Measurements from ENCODE around the gene SOS2.

The SOS2 gene

DNA sequence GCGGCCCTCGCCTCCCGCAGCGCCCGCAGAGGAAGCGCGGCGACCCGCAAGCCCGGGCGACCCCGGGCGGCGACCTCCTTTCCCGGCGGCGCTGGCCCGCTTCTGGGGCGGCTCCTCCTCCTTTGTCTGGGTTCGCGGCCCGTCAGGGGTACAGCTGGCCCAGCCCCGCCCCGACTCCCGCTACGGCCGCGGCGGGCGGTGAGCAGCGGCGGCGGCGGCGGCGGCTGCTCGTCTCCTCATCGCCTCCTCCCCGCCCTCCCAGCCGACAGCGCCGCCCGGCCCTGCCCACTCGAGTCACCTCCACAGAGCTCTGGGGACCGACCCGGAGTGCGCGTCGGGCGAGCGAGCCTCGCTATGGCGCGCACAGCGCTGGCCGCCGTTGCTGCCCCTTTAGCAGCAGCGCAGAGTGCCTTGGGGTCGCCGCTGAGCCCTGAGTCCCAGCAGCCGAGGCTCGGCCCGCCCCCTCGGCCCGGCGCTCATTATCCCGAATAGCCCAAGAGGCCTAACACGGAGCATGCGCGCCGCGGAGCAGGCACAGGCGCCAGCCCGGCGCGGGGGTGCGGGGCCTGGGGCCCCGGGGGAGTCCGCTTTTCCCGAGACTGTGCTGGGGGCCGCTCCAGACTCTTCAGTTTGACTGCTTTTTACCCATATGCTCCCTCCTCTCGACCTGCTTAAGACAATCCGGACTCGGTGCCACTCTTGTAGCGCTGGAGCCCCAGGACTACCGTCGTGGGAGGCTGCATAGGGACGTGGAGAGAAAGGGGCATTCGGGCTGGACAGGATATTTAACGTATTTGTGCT, at the start of gene SOS2:
SOS2 (minus strand) TSS at position 104 of the 801 bp plus-strand sequence. CDS start 295 bp downstream, outside the sequence.
- peak; percentile 88 for DNase-seq

DNA sequence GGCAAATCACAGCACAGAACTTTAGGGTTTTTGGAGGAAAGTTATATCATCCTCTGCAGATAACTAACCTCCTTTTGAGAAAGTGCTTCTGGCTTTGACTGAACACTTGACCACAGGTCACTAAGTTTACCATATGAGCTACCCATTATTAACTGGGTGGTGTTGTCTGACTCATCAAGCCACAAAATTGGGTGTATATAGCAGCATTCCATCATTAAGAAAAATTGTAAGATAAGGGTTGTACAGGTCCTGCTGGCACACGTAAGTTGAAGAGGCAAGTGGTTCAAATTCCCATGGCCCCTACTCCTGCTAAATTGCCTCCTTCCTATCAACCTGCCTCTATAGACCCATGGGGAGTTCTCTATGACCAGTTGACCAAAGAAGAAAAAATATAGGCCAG, 41.1 kb upstream of the SOS2 start:
- no peak for DNase-seq

DNA sequence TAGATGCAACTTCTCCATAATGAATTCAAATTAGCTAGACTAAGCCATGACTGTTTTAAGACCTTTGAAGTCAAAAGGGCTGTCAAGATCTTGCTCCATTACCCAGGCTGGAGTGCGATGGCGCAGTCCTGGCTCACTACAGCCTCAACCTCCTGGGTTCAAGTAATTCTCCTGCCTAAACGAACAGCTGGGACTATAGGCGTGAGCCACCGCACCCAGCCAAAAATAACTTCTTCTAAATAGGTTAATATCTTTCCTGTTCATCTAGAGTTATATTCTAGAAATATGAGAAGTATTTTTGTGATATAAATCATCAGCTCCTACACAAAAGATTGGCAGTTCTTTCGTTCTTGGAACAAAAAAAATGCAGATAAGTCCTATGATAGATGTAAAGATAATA, 39.6 kb upstream of the SOS2 start:
- DNase-seq, result no peak

DNA sequence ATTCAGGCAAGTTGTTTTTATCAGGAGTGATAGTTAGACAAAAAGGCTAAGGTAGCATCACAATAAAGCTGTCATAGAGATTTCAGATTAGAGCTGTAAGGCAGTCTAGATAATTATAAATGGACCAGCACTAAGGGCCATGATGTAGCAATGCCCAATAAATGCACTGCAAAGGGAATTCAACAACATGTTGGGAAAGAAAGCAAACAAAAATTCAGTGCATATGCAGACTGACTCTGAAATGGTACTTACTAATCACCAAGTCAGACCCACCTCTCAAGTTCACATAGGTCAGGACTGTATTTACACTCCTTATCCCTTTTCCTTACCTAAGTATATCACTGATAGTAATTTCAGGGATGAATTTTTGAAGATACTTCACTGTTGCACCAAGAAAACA, 33.7 kb upstream of the SOS2 start:
- no peak for DNase-seq

DNA sequence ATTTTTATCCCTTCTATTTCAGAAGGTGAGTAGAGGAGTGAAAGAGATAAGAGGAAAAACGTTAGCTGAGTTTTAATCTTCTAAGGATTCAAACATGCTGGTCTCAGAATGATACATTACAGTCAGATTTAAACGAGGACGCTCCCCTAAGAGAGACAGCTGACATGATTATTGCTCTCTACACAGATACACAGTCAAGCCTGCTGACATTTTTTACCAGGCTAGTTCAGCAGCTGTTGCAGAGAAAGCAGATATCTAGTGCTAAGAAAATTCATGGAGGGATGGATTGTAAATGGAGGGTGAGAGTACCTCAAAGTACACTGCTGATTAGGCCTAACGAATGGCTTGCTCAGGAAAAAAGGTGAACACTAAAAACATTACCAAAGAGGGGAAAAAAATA, 31.9 kb upstream of the SOS2 start:
- DNase-seq, result no peak

DNA sequence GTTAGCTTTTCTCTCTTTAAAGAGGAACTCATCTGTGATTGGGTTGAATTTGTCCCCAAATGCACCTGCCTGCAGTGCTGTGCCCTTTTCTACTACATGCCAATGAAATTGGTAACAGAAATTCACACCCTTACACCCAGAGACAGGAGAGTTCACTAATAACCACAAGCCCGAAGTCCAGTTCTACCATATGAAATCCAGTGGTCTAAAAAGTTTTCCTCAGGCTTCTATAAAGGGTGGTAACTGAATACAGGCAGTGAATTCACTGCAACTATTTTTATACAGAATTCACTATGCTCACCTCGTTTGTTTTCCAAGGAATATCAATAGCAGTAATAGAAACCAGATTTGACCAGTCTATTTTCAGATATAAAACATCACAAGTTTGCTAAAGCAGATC, 31.5 kb upstream of the SOS2 start:
- no peak for DNase-seq

DNA sequence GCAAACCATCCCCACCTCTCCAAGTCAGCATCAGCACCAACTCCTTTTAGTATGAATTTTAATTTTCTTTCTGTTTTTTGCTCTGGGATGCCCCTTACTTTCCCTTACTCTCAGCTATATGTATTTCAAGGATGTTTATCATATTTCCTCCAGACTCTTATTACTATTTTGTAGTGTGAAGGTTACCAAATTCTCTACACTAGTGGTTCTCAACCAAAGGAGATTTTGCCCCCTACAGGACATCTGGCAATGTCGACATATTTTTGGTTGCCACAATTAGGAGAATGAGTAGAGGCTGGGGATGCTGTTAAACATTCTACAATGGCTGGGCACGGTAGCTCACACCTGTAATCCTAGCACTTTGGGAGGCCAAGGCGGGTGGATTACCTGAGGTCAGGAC, 29.1 kb upstream of the SOS2 start:
- DNase-seq, result peak; percentile 45

DNA sequence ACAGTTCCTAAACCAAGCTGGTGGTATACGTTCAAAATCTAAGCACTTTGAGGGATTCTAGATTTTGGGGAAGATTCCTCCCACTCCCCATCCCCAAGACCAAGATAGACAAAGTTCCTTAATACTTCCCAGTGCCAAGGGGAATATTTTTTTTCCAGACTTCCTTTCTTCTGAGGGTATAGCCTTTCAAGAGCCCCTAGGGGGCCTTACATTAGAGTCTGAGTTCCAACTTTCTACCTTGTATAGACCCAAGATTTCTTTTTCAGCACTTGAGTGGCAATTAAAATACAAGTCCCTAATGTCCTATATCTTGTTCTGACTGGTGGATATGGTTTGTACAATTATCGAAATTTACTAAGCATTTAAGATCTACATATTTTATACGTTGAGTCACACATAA, 28.7 kb upstream of the SOS2 start:
- DNase-seq, result no peak

DNA sequence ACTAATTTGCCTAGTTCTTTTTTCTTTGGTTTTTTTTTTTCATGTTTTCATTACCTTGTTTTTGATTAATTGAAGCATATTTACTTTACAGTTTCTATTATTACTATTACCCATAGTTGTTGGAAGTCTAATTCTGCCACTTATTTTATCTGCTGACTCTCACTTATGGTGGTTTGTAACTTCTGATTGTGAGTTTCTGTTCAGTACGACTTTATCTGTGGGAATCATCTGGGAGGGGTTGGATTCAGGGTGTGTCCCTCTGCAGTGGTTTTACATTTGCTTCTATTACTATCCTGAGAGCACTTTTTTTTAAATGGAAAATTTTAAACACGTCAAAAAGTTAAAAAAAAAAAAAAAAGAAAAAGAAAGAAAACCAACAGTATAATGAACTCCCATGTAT, 26.4 kb upstream of the SOS2 start:
- DNase-seq, result no peak

DNA sequence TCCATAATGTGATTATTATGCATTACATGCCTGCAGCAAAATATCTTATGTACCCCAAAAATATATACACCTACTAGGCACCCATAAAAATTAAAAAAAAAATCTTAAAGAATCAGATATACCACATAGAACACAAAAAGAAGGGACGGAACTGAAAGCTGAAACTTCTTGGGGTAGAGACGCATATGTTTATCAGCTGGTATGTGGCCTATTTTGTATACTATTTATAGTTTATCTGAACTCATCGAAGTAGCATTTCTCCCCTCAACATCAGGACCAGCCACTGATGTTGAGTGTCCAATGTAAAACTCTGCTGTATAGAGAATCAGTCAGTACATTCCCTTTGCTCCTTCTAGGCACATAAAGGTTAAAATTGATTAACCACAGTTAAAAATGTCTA, 22.9 kb upstream of the SOS2 start:
- no peak for DNase-seq

DNA sequence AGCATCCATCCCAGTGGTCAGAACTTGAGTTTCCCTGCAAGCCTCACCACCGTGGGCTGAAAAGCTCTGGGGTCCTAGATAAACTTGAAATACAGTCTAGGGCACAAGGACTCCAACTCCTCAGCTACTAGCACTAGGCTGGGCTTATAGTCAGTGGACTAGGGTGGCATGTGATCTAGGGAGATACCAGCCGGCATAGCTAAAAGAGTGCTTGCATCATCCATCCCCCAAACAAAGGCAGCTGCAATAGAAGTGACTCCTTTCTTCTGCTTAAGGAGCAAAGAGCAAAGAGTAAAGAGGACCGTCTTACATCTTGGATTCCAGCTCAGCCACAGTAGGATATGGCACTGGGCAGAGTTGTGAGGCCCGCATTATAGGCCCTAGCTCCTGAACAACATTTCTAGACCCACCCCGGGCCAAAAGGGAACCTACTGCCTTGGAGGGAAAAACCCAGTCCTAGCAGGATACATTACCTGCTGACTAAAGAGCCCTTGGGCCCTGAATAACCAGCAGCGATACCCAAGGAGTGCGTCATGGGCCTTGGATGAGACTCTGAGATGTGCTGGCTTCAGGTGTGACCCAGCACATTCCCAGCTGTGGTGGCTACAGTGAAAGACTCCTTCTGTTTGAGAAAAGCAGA, 17.9 kb upstream of the SOS2 start:
- no peak for DNase-seq

DNA sequence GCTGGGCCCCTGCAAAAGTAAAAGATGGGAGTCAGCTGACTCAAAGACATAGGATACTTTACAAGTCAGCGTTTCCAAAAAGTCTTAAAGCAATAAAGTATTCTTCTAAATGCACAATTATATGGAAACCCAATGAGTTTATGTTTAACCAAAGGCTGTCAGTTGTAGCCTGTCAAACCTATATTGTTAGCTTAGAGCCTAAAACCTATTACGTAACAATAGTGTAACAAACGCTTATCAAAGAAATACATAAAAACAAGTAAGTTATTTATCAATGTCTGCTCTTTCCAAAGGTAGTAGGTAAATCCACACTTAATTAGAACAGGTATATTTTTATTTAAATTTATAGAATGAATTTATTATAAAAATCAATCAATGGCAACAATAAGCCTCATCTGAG, 15.9 kb upstream of the SOS2 start:
- no peak for DNase-seq

DNA sequence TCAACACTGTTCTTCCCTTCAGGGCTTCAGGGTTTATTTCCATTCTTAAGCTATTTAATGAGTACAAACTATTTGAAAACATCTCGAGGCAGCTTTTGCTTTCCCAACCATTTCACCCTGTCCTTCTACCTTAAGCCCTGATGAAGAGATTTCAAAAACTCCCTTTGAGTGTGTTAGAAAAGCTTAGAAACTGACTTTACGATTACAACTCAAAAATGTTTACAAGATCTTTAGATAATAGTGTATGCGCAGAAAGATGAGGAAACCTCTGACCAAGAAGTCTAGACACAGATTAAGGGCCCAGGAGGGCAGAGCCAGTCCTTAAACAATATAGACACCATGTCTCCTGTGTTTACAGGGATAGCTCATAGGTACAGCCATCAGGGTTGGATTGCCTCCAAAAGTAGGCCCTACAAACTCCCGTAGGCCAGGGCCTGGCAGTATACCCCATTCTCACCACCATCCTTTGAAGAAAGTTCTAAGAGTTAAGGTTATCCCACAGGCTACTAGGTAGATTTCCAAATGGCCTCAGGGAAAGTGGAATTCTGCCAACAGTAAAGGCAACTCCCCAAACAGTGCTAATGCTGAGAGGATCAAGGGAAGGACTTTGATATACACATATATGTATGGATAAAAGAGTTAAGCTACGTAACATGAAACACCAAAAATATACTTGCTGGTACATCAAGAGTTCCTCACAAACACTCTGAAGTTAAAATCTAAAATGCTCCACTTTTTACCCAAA, 11.4 kb upstream of the SOS2 start:
- no peak for DNase-seq

DNA sequence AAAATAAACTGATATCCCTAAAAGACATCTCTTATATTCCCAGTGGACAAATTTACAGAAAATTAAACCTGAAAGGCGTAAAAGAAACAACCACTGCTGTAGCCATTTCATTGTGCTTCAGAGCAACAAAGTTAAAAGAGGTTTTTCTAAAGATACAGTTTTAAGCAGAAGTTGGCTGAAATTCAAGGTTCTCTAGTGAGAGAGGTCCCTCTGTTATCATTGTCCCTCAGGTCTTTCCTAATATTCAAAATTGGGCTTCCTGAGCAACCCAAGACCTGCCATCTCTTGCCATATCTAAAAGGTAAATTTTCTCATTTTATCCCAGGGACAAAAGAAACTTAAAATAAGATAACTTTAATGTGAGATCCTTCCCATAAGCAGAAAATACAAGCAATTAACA, 10.7 kb upstream of the SOS2 start:
- DNase-seq, result no peak

DNA sequence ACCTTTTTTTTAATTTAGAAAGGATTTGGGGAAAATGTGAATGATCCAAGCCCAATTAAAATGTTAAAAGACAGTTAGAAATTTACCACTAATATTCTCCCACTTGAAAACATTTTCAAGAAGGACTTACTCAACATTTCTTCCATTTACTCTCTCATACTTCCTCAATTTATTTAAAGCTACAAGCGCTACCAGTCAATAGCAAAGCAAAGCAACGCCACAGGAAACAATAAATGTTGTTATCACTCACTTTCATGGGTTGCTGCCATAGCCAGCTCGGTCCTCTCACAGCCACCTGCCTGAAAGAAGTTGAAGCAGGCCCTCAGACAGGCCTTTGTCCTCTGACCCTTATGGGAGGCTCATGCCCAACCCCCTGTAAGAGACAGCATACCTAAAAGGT, 6.0 kb upstream of the SOS2 start:
- no peak for DNase-seq

DNA sequence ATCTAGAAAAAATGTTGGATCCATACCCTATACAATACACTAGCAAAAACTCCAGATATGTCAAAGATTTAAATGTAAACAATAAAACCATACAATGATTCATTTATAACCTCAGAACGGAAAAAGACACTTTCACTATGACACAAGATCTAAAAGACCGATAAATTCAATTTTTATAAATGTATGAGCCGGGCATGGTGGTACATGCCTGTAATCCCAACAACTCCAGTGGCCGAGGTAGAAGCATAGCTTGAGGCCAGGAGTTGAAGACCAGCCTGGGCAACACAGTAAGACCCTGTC, 2.5 kb upstream of the SOS2 start:
- DNase-seq, result no peak

DNA sequence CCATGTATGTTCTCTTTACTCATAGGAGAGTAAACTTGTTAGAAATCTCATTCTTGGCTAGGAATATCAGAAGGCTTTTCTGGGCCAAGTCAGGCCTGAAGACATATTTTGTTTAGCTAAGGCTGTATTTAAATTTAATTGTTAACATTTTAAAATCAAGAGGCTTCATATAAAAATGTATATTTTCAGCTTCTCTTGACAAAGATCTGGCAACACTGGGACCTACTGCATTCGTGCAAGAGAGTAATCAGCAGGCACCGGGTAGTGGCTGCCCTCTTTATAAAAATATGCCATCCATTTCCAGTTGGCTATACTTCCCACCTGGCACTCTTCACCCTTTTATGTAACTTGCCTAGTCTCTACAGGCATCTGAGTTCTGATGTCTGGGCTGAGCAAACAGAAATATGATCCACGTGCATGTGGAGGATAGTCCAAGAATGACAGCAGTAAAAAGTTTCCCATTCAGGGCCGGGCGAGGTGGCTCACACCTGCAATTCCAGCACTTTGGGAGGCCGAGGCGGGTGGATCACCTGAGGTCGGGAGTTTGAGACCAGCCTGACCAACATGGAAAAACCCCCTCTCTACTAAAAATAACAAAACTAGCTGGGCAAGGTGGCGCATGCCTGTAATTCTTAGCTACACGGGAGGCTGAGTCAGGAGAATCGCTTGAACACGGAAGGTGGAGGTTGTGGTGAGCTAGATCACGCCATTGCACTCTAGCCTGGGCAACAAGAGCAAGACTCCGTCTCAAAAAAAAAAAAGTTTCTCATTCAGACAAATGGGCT, 2.0 kb upstream of the SOS2 start:
- DNase-seq, result peak; percentile 51

DNA sequence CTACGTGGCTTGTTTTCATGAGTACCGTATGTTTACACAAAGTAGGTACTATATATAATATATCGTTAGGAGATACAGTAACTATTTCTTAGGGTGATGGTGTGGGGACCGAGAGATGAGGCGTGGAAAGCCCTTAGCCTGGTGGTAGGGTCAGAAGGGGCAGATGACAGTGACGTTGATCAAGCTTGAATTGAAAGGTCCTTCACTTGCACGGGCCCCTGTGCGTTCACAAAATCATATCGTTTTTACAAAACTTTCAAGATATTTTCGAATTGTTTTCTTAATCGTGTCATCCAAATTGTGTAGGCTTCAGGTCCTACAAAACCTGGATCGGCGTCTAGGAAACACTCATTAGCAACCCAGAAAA, 881 bp upstream of the SOS2 start:
- DNase-seq, result no peak

DNA sequence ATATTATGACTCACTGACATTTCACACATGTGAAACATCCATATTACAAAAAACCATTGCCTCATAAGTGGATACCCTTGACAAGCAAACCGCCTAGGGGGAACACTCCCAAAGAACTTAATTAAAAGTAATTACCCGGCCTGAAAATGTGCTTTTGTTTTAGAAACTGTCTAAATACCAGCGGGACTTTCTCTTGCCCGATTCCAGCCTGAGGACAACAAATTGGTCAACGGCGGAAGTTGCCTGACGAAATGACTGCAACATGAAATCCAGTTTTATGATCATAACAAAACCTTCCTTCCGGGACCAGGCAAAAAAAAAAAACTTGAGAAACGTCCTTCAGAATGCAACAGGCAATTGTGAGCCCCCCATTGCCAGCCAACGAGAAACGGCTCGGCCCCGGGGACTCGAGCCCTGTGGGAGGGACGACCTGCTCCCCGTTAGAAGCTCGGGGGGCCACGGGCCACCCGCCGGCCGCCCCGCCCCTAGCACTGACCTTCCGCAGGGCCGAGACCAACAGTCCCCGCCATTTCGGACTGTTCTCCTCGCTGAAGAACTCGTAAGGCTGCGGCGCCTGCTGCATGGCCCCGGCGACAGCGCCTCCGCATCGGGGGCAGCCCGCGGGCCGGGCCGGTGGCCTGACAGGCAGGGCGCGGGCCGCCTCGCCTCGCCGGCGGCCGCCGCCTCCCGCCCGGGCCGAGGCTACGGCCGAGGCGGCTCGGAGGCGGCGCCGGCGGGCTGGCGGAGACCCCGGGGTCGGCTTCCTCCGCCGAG, 490 bp downstream of the SOS2 start:
- peak; percentile 50 for DNase-seq

DNA sequence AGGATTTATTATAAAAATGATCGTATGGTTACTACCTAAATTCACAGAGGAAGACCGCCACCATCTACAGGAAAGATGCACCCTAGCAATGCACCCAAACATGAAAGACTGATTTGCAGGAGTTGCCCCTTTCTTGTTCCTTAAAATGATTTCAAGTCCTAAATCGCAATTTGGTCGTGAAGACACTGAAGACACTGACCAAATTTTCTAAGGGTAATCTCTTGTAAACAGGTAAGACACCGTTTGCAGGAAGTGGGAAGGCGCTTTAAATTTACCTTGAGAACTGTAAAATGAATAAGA, 1.0 kb downstream of the SOS2 start:
- DNase-seq, result peak; percentile 48

DNA sequence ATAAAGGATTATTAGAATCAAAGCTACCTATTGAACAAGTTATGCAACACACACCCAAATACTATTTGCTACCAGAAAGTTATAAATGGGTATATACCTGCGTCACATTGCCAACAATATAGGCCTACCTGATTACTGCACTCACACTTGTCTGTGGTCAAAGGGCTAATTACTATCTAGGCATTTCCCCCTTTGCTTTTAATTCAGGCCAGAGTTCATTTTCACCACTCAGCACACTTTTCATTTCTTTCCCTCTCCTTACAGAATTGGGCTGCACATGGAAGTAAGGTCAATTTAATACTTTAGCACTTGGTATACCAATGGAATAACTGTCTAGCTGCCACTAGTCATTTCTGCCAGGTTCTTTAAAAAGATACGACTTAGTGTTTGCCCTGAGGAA, 1.7 kb downstream of the SOS2 start:
- DNase-seq, result no peak

DNA sequence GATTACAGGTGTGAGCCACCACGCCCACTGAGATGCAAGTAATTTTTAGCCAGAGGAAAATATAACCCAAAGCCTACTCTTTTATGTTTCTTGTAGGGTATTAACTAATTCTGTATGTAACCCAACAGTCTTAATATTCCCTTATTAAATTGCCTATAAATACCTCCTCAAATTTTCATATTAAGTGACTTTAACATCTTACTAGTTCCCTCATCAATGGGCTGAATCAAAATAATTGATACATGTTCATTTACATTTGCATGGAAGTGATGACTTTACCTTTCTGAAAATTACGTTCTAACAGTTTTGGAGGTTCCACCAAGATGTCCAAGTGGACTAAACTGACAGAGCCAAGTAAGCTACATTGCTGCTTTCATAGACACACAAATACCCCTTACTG, 3.1 kb downstream of the SOS2 start:
- no peak for DNase-seq

DNA sequence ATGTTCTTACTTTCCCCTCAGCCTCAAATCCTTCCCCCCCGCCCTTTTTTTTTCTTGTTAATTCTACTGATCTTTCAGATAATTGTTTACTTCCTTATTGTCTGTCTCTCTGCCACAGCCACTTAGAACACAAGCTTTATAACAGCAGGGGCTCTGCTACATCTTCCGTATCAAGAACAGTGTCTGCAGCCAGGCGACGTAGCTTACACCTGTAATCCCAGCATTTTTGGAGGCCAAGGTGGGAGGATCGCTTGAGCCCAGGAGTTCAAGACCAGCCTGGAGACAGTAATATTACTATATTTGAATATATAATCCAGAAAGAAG, 5.4 kb downstream of the SOS2 start:
- no peak for DNase-seq
